A549 (cell line): ENCODE data around the gene LCOR. TPM values are rescaled to one million over a fixed set of nuclear protein-coding genes. Genes with fewer than 3 reads are reported as not detected.

Experiments
- ATAC-seq, 2 experiments: fragments of 200-7000 bp in 1 of 2; fragments of >200 bp in 1 of 2; cut with Nextera tagmentation in 1 of 2; cut with Tn5 transposase in 1 of 2; 3 replicates each; pipeline versions ENCODE4 v1.8.0 to v1.9.1; 2018 to 2020; ENCODE audit warnings: mild to moderate bottlenecking in 1 of 2, moderate library complexity in 1 of 2
- CTCF ChIA-PET: fragments of 300-600 bp; sonication (Branson Sonifier 250); formaldehyde crosslinking; extraction: SDS; loops from one replicate; lab custom pipeline; 2021; ENCODE audit warnings: antibody characterized with exemption, inconsistent platforms; lab: Yijun Ruan, JAX
- POLR2A ChIA-PET: fragments of 350-600 bp; formaldehyde crosslinking; extraction: SDS; loops from one replicate; lab custom pipeline; 2021; ENCODE audit warnings: antibody characterized with exemption, inconsistent platforms; lab: Yijun Ruan, JAX
- DNase-seq, 2 experiments: peaks; one replicate each; pipeline versions ENCODE4 v3.0.0 to v3.0.0-alpha.2; 2011 to 2016; ENCODE audit warnings: low read depth in 1 of 2, low spot score in 1 of 2
- FAIRE-seq: peaks from 2 replicates; lab custom pipeline; 2011; peaks lifted over from hg19 to GRCh38; lab: Jason Lieb, UNC
- H3K27ac ChIP-seq, 2 experiments: fragments of >200 bp; sonication (Bioruptor Twin); formaldehyde crosslinking; 3 replicates each; pipeline ENCODE4 v1.5.1; 2016 to 2017
- H3K4me1 ChIP-seq: fragments of >200 bp; sonication (Bioruptor Twin); formaldehyde crosslinking; 3 replicates; pipeline ENCODE4 v1.6.1; 2016
- H3K4me2 ChIP-seq: fragments of >200 bp; sonication (Bioruptor Twin); formaldehyde crosslinking; 3 replicates; pipeline ENCODE4 v1.6.1; 2016
- H3K4me3 ChIP-seq: fragments of >200 bp; sonication (Bioruptor Twin); formaldehyde crosslinking; 3 replicates; pipeline ENCODE4 v1.5.1; 2016
- H3K9me3 ChIP-seq: fragments of >200 bp; sonication (Bioruptor Twin); formaldehyde crosslinking; 3 replicates; pipeline ENCODE4 v1.6.1; 2016
- CHD2 ChIP-seq: fragments of 150-350 bp; IDR thresholded peaks from 2 replicates; pipeline ENCODE4 v1.6.1; 2014; ENCODE audit warnings: low read length; ENCODE audit not compliant: partially characterized antibody
- EHF ChIP-seq: fragments of 250-450 bp; sonication (Bioruptor Pico); IDR thresholded peaks from 2 replicates; pipeline ENCODE4 v1.5.0; 2020; ENCODE audit warnings: mild to moderate bottlenecking
- ESRRA ChIP-seq: fragments of 150-350 bp; IDR thresholded peaks from 2 replicates; pipeline ENCODE4 v1.6.1; 2014; ENCODE audit warnings: mild to moderate bottlenecking, low read length, borderline replicate concordance
- FOXS1 ChIP-seq: fragments of 250-450 bp; sonication (Bioruptor Pico); IDR thresholded peaks from 2 replicates; pipeline ENCODE4 v1.5.0; 2020; ENCODE audit warnings: mild to moderate bottlenecking, moderate library complexity
- HOXB5 ChIP-seq: fragments of 250-450 bp; sonication (Bioruptor Pico); IDR thresholded peaks from 2 replicates; pipeline ENCODE4 v1.5.0; 2020; ENCODE audit warnings: mild to moderate bottlenecking, moderate library complexity
- JUN ChIP-seq, 2 experiments: fragments of >200 bp; sonication (Bioruptor Twin); formaldehyde crosslinking; IDR thresholded peaks; 2 replicates in 1 of 2; 3 replicates in 1 of 2; pipeline ENCODE4 v1.6.1; 2016 to 2017
- KDM5A ChIP-seq: fragments of 200-600 bp; sonication (generic); IDR thresholded peaks from 2 replicates; pipeline ENCODE4 v1.6.1; 2016; ENCODE audit warnings: antibody characterized with exemption, mild to moderate bottlenecking
- MYC ChIP-seq: IDR thresholded peaks from 2 replicates; pipeline ENCODE4 v1.6.1; 2012; ENCODE audit warnings: mild to moderate bottlenecking, inconsistent platforms, low read length, improper control_type of control experiment, borderline replicate concordance
- NFE2L2 ChIP-seq: fragments of 150-350 bp; conservative IDR thresholded peaks from 2 replicates; pipeline ENCODE4 v1.6.1; 2014; ENCODE audit warnings: low read length
- NPAS2 ChIP-seq: fragments of 250-450 bp; sonication (Bioruptor Pico); IDR thresholded peaks from 2 replicates; pipeline ENCODE4 v1.8.0; 2022; ENCODE audit warnings: mild to moderate bottlenecking, moderate library complexity, borderline replicate concordance
- POLR2AphosphoS2 ChIP-seq: conservative IDR thresholded peaks from 2 replicates; pipeline ENCODE4 v1.6.1; 2012; ENCODE audit warnings: low read length, improper control_type of control experiment, inconsistent platforms
- RAD21 ChIP-seq, 2 experiments: fragments of >200 bp in 1 of 2; sonication (Bioruptor Twin) in 1 of 2; formaldehyde crosslinking in 1 of 2; IDR thresholded peaks in 1 of 2; conservative IDR thresholded peaks in 1 of 2; 2 replicates in 1 of 2; 3 replicates in 1 of 2; pipeline ENCODE4 v1.6.1; 2012 to 2018; ENCODE audit warnings: inconsistent platforms in 1 of 2
- RCOR1 ChIP-seq: fragments of 150-350 bp; IDR thresholded peaks from 2 replicates; pipeline ENCODE4 v1.6.1; 2014; ENCODE audit warnings: antibody characterized with exemption, low read length, low read depth
- RFX5 ChIP-seq: fragments of 450-650 bp; IDR thresholded peaks from 2 replicates; pipeline ENCODE4 v1.7.1; 2014; ENCODE audit warnings: antibody characterized with exemption, mild to moderate bottlenecking, moderate library complexity
- SMC3 ChIP-seq: fragments of >200 bp; sonication (Bioruptor Twin); formaldehyde crosslinking; IDR thresholded peaks from 3 replicates; pipeline ENCODE4 v1.6.1; 2018; ENCODE audit warnings: inconsistent platforms
- ZC3H11A ChIP-seq: fragments of 450-650 bp; IDR thresholded peaks from 2 replicates; pipeline ENCODE4 v1.6.1; 2014; ENCODE audit warnings: antibody characterized with exemption, mild to moderate bottlenecking
- ZFP36 ChIP-seq: fragments of 450-650 bp; IDR thresholded peaks from 2 replicates; pipeline ENCODE4 v1.6.1; 2014; ENCODE audit warnings: borderline replicate concordance; ENCODE audit not compliant: partially characterized antibody
- ZNF302 ChIP-seq: fragments of 250-450 bp; sonication (Bioruptor Pico); IDR thresholded peaks from 2 replicates; pipeline ENCODE4 v1.9.0; 2021; ENCODE audit warnings: inconsistent platforms, mild to moderate bottlenecking, moderate library complexity
- WGBS: methylation state at CpG from one replicate; pipeline ENCODE4 v1.1.6; 2017; ENCODE audit errors: missing lambda C conversion rate; 5-methylcytosine and 5-hydroxymethylcytosine counted together
- polyA plus RNA-seq, 4 experiments: library from polyadenylated mRNA; depleted of rRNA in 3 of 4; stranded (reverse); fragments of >200 nt; fragmentation: RNase III in 1 of 4; extraction: RNeasy Plus Mini Kit Qiagen cat#74134 plus additional on column Dnase treatment in 1 of 4; gene quantifications; 2 replicates in 3 of 4; 3 replicates in 1 of 4; pipeline ENCODE4 v1.2.3, GENCODE V29; 2011 to 2017
- TF ChIP-seq, protein P1 (sequence below): fragments of 250-450 bp; sonication (Bioruptor Pico); IDR thresholded peaks from 2 replicates; pipeline ENCODE4 v1.5.0; 2020; ENCODE audit warnings: low read depth, mild to moderate bottlenecking, moderate library complexity
- TF ChIP-seq, protein P2 (sequence below): fragments of >200 bp; sonication (Bioruptor Twin); formaldehyde crosslinking; IDR thresholded peaks from 2 replicates; pipeline ENCODE4 v1.6.1; 2016
- TF ChIP-seq, protein P3 (sequence below): fragments of 150-350 bp; IDR thresholded peaks from 2 replicates; pipeline ENCODE4 v1.6.1; 2014; ENCODE audit warnings: low read depth, mild to moderate bottlenecking, low read length
- TF ChIP-seq, protein P4 (sequence below): IDR thresholded peaks from 2 replicates; pipeline ENCODE4 v1.6.1; 2012

LCOR gene
- polyA plus RNA-seq, 2 of the 4 experiments (the other 2 are of a cell fraction), result 4.8 to 17.6 TPM

DNA sequence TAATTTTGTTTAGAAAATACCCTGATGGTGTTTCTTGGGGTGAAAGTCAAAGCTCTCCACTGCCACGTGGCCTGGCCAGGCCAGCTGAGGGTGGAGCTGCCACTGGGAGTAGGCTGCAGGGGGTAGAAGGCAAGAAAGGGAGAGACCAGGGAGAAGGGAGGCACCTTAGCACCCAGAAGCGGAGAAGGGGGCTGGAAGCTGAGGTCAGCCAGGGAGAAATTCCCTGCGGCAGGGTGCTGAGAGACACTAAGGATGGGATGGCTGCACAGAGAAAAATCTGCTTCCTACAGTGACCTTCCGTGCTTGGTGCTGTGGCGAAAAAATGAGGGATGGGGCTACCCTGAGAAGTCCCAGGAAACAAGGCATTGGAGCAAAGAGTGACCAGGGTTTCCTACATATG, 210.0 kb downstream of the LCOR start:
- CTCF ChIA-PET, result interaction anchor here (1.7 kb wide), 1 partner anchor 168 kb away, joined by 12 read pairs; no protein-coding TSS in a partner anchor
- POLR2A ChIA-PET, result no interaction called here
- WGBS, result 75% methylated on average over 5 of the region's 5 CpGs

DNA sequence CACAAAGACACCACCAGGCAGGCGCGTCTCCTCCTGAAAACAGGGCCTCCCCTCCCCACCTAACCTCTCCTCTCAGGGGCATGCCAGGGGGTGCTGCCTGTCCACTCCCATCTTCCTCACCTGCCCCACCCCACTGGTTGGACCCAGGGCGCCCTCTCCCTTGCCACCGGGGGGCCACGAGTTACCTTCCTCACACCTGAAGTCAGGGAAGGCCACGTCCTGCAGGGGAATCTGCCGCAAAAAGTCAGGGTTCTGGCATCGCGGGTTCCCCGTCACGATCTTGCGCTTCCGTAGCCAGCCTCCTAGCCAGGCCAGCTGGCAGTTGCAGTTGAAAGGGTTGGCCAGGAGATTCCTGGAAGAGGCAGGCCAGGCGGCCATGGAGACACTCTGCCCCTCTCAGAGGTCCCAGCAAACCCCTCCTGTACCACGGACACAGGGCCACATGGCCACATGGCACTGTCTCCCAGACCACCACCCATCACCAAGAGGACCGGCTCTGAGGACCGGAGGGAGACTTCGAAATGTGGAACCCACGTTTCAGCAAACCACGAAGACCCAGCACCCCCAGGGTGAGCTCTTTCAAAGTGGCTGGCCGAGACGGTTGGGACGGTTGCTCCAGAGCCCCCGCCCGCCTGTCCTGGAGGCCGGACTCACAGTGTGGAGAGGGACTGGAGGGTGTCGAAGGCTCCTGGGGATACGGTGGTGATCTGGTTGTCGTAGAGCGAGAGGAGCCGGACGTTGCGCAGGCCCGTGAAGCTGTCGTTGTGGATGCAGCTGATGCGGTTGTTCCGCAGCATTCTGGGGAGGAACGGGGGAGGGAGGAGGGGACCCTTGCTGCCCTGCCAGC, 210.8 kb downstream of the LCOR start:
- FAIRE-seq (no peak), ATAC-seq (no peak), DNase-seq (no peak)
- Histone ChIP-seq H3K4me3 (no peak overlapping the region), H3K4me1 (no peaks in the 10 kb centered on the region), H3K9me3 (no peaks in the 10 kb centered on the region), H3K27ac (no peak overlapping the region), H3K4me2 (no peak overlapping the region)
- TF ChIP-seq ZFP36, result no peak
- no peak for TF ChIP-seq JUN (IDR thresholded peaks at IDR 0.05)
- no peak for TF ChIP-seq EHF (CRISPR knock-in tag)
- TF ChIP-seq RCOR1, result no peak
- TF ChIP-seq ZNF302 (CRISPR knock-in tag), result no peak
- no peak for TF ChIP-seq CHD2
- no peak for TF ChIP-seq RAD21 (conservative IDR thresholded peaks at IDR 0.05 in 1 of 2, IDR thresholded peaks at IDR 0.05 in 1 of 2)
- ChIA-PET POLR2A (no interaction called here), CTCF (interaction anchor here (0.8 to 2.1 kb wide), 6 partner anchors 12 to 191 kb away, joined by 3 to 8 read pairs (median 4); no protein-coding TSS in a partner anchor)
- WGBS, result 85% methylated on average over 27 of the region's 38 CpGs

More for the DNA sequence above, 210.0 kb downstream of the LCOR start:
- Histone ChIP-seq H3K4me3 (no peak overlapping the region), H3K4me1 (no peaks in the 10 kb centered on the region), H3K9me3 (no peaks in the 10 kb centered on the region), H3K27ac (no peak overlapping the region), H3K4me2 (no peak overlapping the region)
- no peak for DNase-seq
- no peak for FAIRE-seq
- no peak for ATAC-seq
- TF ChIP-seq ZFP36, result no peak
- TF ChIP-seq FOXS1 (CRISPR knock-in tag), result no peak
- no peak for TF ChIP-seq CHD2
- TF ChIP-seq POLR2AphosphoS2, result no peak
- TF ChIP-seq SMC3, result no peak
- no peak for TF ChIP-seq ESRRA
- TF ChIP-seq ZC3H11A, result no peak
- TF ChIP-seq, protein P1, sequence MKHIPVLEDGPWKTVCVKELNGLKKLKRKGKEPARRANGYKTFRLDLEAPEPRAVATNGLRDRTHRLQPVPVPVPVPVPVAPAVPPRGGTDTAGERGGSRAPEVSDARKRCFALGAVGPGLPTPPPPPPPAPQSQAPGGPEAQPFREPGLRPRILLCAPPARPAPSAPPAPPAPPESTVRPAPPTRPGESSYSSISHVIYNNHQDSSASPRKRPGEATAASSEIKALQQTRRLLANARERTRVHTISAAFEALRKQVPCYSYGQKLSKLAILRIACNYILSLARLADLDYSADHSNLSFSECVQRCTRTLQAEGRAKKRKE (CRISPR knock-in tag), result no peak
- TF ChIP-seq NPAS2, result no peak
- TF ChIP-seq, protein P2, sequence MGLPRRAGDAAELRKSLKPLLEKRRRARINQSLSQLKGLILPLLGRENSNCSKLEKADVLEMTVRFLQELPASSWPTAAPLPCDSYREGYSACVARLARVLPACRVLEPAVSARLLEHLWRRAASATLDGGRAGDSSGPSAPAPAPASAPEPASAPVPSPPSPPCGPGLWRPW, result no peak
- TF ChIP-seq, protein P3, sequence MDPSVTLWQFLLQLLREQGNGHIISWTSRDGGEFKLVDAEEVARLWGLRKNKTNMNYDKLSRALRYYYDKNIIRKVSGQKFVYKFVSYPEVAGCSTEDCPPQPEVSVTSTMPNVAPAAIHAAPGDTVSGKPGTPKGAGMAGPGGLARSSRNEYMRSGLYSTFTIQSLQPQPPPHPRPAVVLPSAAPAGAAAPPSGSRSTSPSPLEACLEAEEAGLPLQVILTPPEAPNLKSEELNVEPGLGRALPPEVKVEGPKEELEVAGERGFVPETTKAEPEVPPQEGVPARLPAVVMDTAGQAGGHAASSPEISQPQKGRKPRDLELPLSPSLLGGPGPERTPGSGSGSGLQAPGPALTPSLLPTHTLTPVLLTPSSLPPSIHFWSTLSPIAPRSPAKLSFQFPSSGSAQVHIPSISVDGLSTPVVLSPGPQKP, result no peak
- no peak for TF ChIP-seq EHF (CRISPR knock-in tag)
- TF ChIP-seq RFX5, result no peak
- no peak for TF ChIP-seq MYC
- TF ChIP-seq NFE2L2, result no peak
- TF ChIP-seq, protein P4, sequence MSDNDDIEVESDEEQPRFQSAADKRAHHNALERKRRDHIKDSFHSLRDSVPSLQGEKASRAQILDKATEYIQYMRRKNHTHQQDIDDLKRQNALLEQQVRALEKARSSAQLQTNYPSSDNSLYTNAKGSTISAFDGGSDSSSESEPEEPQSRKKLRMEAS, result no peak
- no peak for TF ChIP-seq RAD21 (conservative IDR thresholded peaks at IDR 0.05 in 1 of 2, IDR thresholded peaks at IDR 0.05 in 1 of 2)
- TF ChIP-seq KDM5A, result no peak
- no peak for TF ChIP-seq HOXB5 (CRISPR knock-in tag)
